ES-I3 (cell line): ENCODE data around the gene CNTN3.

Experiments
- H3K36me3 ChIP-seq: 2 replicates; pipeline ENCODE4 v1.6.1; 2013; ENCODE audit warnings: mild to moderate bottlenecking, low read length, control low read depth, moderate library complexity; ENCODE audit not compliant: insufficient read depth
- H3K4me1 ChIP-seq: 2 replicates; pipeline ENCODE4 v1.6.1; 2013; ENCODE audit warnings: mild to moderate bottlenecking, control low read depth, low read length; ENCODE audit not compliant: insufficient read depth
- H3K9ac ChIP-seq: 2 replicates; pipeline ENCODE4 v1.6.1; 2013; ENCODE audit warnings: low read depth, mild to moderate bottlenecking, low read length, moderate library complexity
- H3K9me3 ChIP-seq: 2 replicates; pipeline ENCODE4 v1.6.1; 2013; ENCODE audit warnings: mild to moderate bottlenecking, low read length, moderate library complexity; ENCODE audit not compliant: control insufficient read depth, insufficient read depth

CNTN3 gene

DNA sequence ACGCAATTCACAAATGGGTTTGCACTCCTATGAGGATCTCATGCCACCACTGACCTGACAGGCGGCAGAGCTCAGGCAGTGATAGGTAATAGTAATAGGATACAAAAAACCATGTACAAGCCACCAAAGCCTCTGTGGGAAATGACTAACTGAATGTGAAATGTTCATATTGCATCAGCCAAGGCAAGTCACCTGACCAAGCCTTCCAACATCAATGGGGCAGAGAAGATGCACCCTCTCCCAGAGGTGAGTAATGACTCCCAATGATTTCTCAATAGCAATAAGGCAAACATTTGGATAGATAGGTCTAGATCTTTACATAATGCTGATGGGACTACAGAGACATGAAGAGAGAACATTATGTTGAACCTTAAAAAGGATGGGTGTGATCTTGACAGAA lies 14.9 kb downstream of the CNTN3 start:
- Histone ChIP-seq H3K4me1 (no peaks in the 10 kb centered on the region), H3K36me3 (no peaks in the 10 kb centered on the region), H3K9ac (no peak overlapping the region), H3K9me3 (no peaks in the 10 kb centered on the region)

DNA sequence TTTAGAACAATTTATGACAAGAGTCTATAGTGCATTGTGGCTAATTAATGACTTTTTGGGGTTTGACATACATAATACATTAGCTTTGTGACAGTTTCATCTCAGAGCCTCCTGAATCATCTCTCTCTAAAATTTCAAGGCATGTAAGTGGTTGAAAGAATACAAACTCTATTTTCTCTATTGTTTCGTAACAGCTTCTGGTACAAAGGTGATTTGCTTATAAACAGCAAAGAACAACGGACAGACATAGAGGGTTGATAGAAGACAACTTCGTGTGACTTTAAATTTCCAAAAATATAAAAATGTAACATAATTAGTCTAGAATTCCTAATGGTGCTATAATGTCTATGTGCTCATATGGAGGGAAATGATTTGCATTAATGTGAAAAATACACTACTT lies 21.3 kb downstream of the CNTN3 start:
- Histone ChIP-seq H3K4me1 (no peaks in the 10 kb centered on the region), H3K9me3 (no peaks in the 10 kb centered on the region), H3K9ac (no peak overlapping the region), H3K36me3 (no peaks in the 10 kb centered on the region)

- Histone ChIP-seq H3K36me3 (no peaks in the 10 kb centered on the region), H3K4me1 (no peaks in the 10 kb centered on the region), H3K9me3 (no peaks in the 10 kb centered on the region), H3K9ac (no peak overlapping the region)
Observed at GRCh38 chr3:74592359-74592758, 22.1 kb downstream of the CNTN3 start.

DNA sequence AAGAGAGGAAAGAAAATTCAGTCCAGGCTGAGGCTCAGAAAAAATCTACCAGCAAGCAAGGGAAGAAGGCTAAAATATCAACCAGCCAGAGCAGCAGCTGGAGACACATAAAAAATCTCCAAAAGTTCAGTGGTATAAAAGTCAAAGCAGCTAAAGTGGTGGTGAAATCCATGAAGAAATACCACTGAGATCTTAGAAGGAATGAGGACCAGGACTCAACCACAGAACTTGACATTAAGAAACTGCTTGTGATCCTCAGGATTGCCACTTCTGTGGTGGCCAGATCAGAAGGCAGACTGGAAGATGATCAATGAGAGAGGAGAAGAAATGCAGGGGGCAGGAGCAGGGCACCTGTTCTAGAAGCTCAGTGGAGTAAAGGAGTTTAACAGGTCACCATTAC lies 22.5 kb downstream of the CNTN3 start:
- H3K9me3 ChIP-seq = no peaks in the 10 kb centered on the region
- no peaks in the 10 kb centered on the region for H3K36me3 ChIP-seq
- no peaks in the 10 kb centered on the region for H3K4me1 ChIP-seq
- H3K9ac ChIP-seq = no peak overlapping the region

- no peaks in the 10 kb centered on the region for H3K9me3 ChIP-seq
- no peak overlapping the region for H3K9ac ChIP-seq
Observed at GRCh38 chr3:74591342-74591741, 23.1 kb downstream of the CNTN3 start.

DNA sequence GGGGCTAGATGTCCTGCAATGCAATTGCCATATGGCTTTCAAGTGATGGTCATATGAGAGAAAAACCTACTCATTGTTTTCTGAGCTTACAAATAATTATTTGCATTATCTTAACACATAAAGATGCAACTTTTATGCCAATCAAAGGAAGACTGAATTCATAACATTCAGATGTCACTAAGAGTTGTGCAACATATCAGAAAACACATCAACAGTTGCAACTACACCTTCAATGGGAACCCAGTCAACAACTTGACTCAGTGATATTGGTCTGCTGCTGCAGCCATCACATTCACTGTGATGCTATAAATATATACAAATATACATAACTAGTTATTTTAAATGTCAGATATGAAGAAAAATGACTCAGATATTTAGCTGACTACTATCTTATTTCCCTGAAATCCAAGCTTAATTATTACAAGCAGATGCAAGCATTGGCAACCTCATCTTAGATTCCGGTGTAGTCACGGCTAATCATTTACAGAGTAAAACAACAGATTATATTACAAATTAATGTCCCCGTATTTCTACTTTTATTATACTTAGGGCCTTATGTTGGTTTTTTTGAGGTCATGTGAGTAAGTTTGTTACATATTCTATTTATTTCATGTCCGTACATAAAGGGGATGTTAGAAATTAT lies 23.7 kb downstream of the CNTN3 start:
- Histone ChIP-seq H3K36me3 (no peaks in the 10 kb centered on the region), H3K9ac (no peak overlapping the region), H3K4me1 (no peaks in the 10 kb centered on the region), H3K9me3 (no peaks in the 10 kb centered on the region)

More at GRCh38 chr3:74591342-74591741, 23.1 kb downstream of the CNTN3 start:
- Histone ChIP-seq H3K4me1 (no peaks in the 10 kb centered on the region), H3K36me3 (no peaks in the 10 kb centered on the region)

GRCh38 chr3:74584782-74585181 lies 29.7 kb downstream of the CNTN3 start:
- H3K9ac ChIP-seq = no peak overlapping the region
- H3K4me1 ChIP-seq = no peaks in the 10 kb centered on the region
- no peaks in the 10 kb centered on the region for H3K36me3 ChIP-seq
- no peaks in the 10 kb centered on the region for H3K9me3 ChIP-seq

DNA sequence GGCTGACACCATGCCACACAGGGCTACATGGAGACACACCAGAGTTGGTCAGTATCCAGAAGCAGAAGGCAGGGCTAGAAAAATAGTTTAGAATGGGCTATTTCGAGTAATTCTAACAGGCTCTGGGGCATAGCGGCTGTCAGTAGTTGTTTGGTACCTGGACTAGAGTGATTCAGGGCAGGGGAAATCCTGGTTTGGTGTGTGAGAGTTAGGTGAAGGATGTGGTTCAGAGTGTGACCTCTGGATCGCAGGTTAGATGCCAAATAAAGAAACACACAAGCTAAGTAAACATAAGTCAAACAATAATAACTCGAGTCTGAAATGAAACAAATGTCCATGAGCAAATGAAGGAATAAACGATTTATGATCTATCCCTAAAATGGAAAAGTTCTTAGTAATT lies 31.5 kb downstream of the CNTN3 start:
- Histone ChIP-seq H3K9ac (no peak overlapping the region), H3K9me3 (no peaks in the 10 kb centered on the region), H3K4me1 (no peaks in the 10 kb centered on the region), H3K36me3 (no peaks in the 10 kb centered on the region)

- Histone ChIP-seq H3K4me1 (no peaks in the 10 kb centered on the region), H3K36me3 (no peaks in the 10 kb centered on the region), H3K9ac (no peak overlapping the region), H3K9me3 (no peaks in the 10 kb centered on the region)
Observed at GRCh38 chr3:74575857-74576256, 38.6 kb downstream of the CNTN3 start.

- no peaks in the 10 kb centered on the region for H3K9me3 ChIP-seq
- no peaks in the 10 kb centered on the region for H3K4me1 ChIP-seq
- no peak overlapping the region for H3K9ac ChIP-seq
- no peaks in the 10 kb centered on the region for H3K36me3 ChIP-seq
Observed at GRCh38 chr3:74571118-74571517, 43.3 kb downstream of the CNTN3 start.
